22Rv1 (cell line): ENCODE data around the gene ZNF217.

ENCODE experiments used
- CTCF ChIP-seq: fragments of 450-650 bp; IDR thresholded peaks from 2 replicates; pipeline ENCODE4 v1.5.1; 2017; ENCODE audit warnings: mild to moderate bottlenecking
- ZFX ChIP-seq: fragments of 450-650 bp; IDR thresholded peaks from 2 replicates; pipeline ENCODE4 v1.6.1; 2017; ENCODE audit warnings: antibody characterized with exemption, borderline replicate concordance

- TF ChIP-seq CTCF (no peak), ZFX (no peak)
Observed at GRCh38 chr20:53575481-53576194, 18.0 kb downstream of the ZNF217 start.
